Measurements from ENCODE around the gene AFM. TPM values are rescaled to one million over a fixed set of nuclear protein-coding genes. Genes with fewer than 3 reads are reported as not detected.

Gene AFM
- total RNA-seq, 1 experiment from 2014 or later: not detected

GRCh38 chr4:73435984-73436383, 45.6 kb upstream of the AFM start, which contains the start of gene AFP:
Gene AFP (plus strand): TSS chr4:73436221. CDS start chr4:73436263, 42 bp downstream.
- Mint-ChIP-seq H3K4me1 (no peaks in the 10 kb centered on the region), H3K27ac (no peak within 1 kb of the TSS), H3K27me3 (ENCODE audit: low read depth) (no peaks in the 10 kb centered on the region), H3K4me3 (no peak within 1 kb of the TSS), H3K36me3 (ENCODE audit: insufficient read depth in 1 of 3, low read depth in 3 of 3) (no peaks in the 10 kb centered on the region), H3K9me3 (no peaks in the 10 kb centered on the region)
- Histone ChIP-seq H2BK20ac (ENCODE audit: low read depth, low read length, poor library complexity, severe bottlenecking) (no peak within 1 kb of the TSS), H3K79me2 (ENCODE audit: insufficient read depth, low read length) (no peaks in the 10 kb centered on the region), H2BK12ac (ENCODE audit: insufficient read length, low read depth, low read length) (no peak within 1 kb of the TSS), H2BK15ac (ENCODE audit: low read depth, low read length) (no peak within 1 kb of the TSS), H3T11ph (ENCODE audit: low read length) (no peak within 1 kb of the TSS), H3K23ac (ENCODE audit: insufficient read length, low read depth, low read length) (no peak within 1 kb of the TSS), H4K20me1 (ENCODE audit: control insufficient read depth, insufficient read depth, insufficient read length) (no peaks in the 10 kb centered on the region), H3K9ac (ENCODE audit: extremely low read depth, insufficient read length, low read length) (no peak within 1 kb of the TSS), H3K4me1 (ENCODE audit: insufficient read depth, low read length) (no peaks in the 10 kb centered on the region), H3K4me2 (ENCODE audit: insufficient read depth, insufficient read length, low read length) (no peak within 1 kb of the TSS), H3K18ac (ENCODE audit: insufficient read length, low read depth, low read length) (no peak within 1 kb of the TSS), H3K79me1 (ENCODE audit: insufficient read depth, low read depth, low read length, poor library complexity, severe bottlenecking) (no peaks in the 10 kb centered on the region), H3K9me3 (ENCODE audit: control insufficient read depth, low read depth, low read length) (no peaks in the 10 kb centered on the region), H3K14ac (ENCODE audit: insufficient read depth, low read length) (no peak within 1 kb of the TSS), H2AK5ac (ENCODE audit: insufficient read length, low read length) (no peak within 1 kb of the TSS), H4K5ac (ENCODE audit: insufficient read length, low read depth, low read length) (no peak within 1 kb of the TSS), H4K91ac (ENCODE audit: insufficient read length, low read depth, low read length) (no peak within 1 kb of the TSS), H3K27ac (ENCODE audit: insufficient read length, low read depth, low read length) (no peak within 1 kb of the TSS), H3K27me3 (ENCODE audit: insufficient read depth, low read length) (no peaks in the 10 kb centered on the region), H4K8ac (replicated peaks; ENCODE audit: insufficient read length, low read depth, low read length) (no peak within 1 kb of the TSS), H2BK120ac (ENCODE audit: low read depth, low read length, poor library complexity, severe bottlenecking) (no peak within 1 kb of the TSS), H3K4ac (ENCODE audit: low read depth, low read length) (no peak within 1 kb of the TSS), H2BK5ac (ENCODE audit: insufficient read length, low read length) (no peak within 1 kb of the TSS), H3K56ac (ENCODE audit: insufficient read length, low read depth, low read length) (no peak within 1 kb of the TSS), H2AFZ (ENCODE audit: low read length) (no peak within 1 kb of the TSS), H3K23me2 (ENCODE audit: insufficient read length, low read depth, low read length, poor library complexity, severe bottlenecking) (no peaks in the 10 kb centered on the region)
- TF ChIP-seq CTCF (conservative IDR thresholded peaks at IDR 0.05): no peak
- WGBS (ENCODE audit: extremely low coverage, insufficient read length, low lambda C conversion rate): no CpG with 5 or more reads among the region's 1 CpG
- no peak for DNase-seq
